IPS DF 19.7 (cell line): Measurements from ENCODE around the gene GLP1R.
"Not testable (repeated sequence)": the region's sequence is repeated elsewhere in the genome, so short reads cannot be mapped to it uniquely, and the experiment has no call there.

Source experiments
- DNase-seq: peaks from one replicate; pipeline ENCODE4 v3.0.0-alpha.2; 2013; ENCODE audit warnings: low read depth, low spot score

Gene GLP1R

GRCh38 chr6:39128106-39128505, 79.5 kb downstream of the GLP1R start:
- no peak for DNase-seq

- no peak for DNase-seq
These were observed 80.3 kb downstream of the GLP1R start for GRCh38 chr6:39128832-39129231.

GRCh38 chr6:39130691-39131090, 82.1 kb downstream of the GLP1R start:
- DNase-seq: no peak

- DNase-seq: not testable (repeated sequence)
These were observed 86.2 kb downstream of the GLP1R start for GRCh38 chr6:39134761-39135160.

GRCh38 chr6:39136207-39136606, 87.6 kb downstream of the GLP1R start:
- DNase-seq: not testable (repeated sequence)

- DNase-seq: peak; percentile 57
These were observed 88.7 kb downstream of the GLP1R start for GRCh38 chr6:39137245-39137644.
